ENCODE results near the gene SASH1. TPM values are rescaled to one million over a fixed set of nuclear protein-coding genes. Genes with fewer than 3 reads are reported as not detected.

SASH1 gene
- total and polyA plus RNA-seq, 2 of the 8 experiments (the other 6 are each of a cell fraction or from before 2014, with no cell fraction given), result 6.0 to 20.2 TPM

GRCh38 chr6:148329596-148330381, 12.8 kb upstream of the SASH1 start (continued):
- TF ChIP-seq RFX5 (IDR thresholded peaks at IDR 0.05; ENCODE audit: borderline replicate concordance, low read depth, low read length), result no peak
- TF ChIP-seq ZNF274 (IDR thresholded peaks at IDR 0.05; ENCODE audit: borderline replicate concordance, extremely low read depth, low read length), result no peak
- no peak for TF ChIP-seq ATF3 (IDR thresholded peaks at IDR 0.05; ENCODE audit: insufficient read depth, low read depth, low read length)
- TF ChIP-seq HDAC6 (IDR thresholded peaks at IDR 0.05; ENCODE audit: low read depth, low read length), result no peak
- TF ChIP-seq TAF1 (IDR thresholded peaks at IDR 0.05; ENCODE audit: low read depth, low read length), result no peak
- no peak for TF ChIP-seq CHD1 (IDR thresholded peaks at IDR 0.05; ENCODE audit: low read depth, low read length)

All from H1 (cell line).